Measurements from ENCODE around the gene NUP160.

GRCh38 chr11:47881145-47881544, 33.0 kb upstream of the NUP160 start:
- TF ChIP-seq SMAD3 (CRISPR knock-in tag; IDR thresholded peaks at IDR 0.05; ENCODE audit: borderline replicate concordance) (no peak), USF2 (CRISPR knock-in tag; IDR thresholded peaks at IDR 0.05) (no peak), ARID4B (CRISPR knock-in tag; IDR thresholded peaks at IDR 0.05; ENCODE audit: borderline replicate concordance) (no peak), ZNF317 (CRISPR knock-in tag; IDR thresholded peaks at IDR 0.05; ENCODE audit: borderline replicate concordance, low read depth) (no peak)
